Heart right ventricle (tissue), 16 donors: ENCODE results near the gene NUP54. TPM values are rescaled to one million over a fixed set of nuclear protein-coding genes. Genes with fewer than 3 reads are reported as not detected.

ENCODE experiments used
- ATAC-seq, 8 donors: fragments of 200-7000 bp; cut with Tn5 transposase; one replicate each; pipeline ENCODE4 v1.9.1; 2020; ENCODE audit warnings: mild to moderate bottlenecking in 8 of 8, moderate library complexity in 8 of 8, moderate number of reproducible peaks in 1 of 8
- DNase-seq, 2 donors: peaks; one replicate each; pipeline ENCODE4 v3.0.0-alpha.2; 2020
- H3K27ac ChIP-seq, 10 donors: fragments of 200-600 bp; sonication (generic) in 2 of 10; one replicate each; pipeline versions ENCODE4 v1.5.0 to v1.8.0; 2020 to 2022; ENCODE audit warnings: mild to moderate bottlenecking in 3 of 10
- H3K27me3 ChIP-seq, 7 donors: fragments of 200-600 bp; one replicate each; pipeline ENCODE4 v1.8.0; 2021 to 2022; ENCODE audit warnings: mild to moderate bottlenecking in 2 of 7
- H3K36me3 ChIP-seq, 9 donors: fragments of 200-600 bp; sonication (generic) in 1 of 9; one replicate each; pipeline versions ENCODE4 v1.5.0 to v1.8.0; 2020 to 2022; ENCODE audit warnings: mild to moderate bottlenecking in 2 of 9
- H3K4me1 ChIP-seq, 9 donors: fragments of 200-600 bp; sonication (generic) in 1 of 9; one replicate each; pipeline versions ENCODE4 v1.5.0 to v1.8.0; 2020 to 2022; ENCODE audit warnings: mild to moderate bottlenecking in 4 of 9
- H3K4me3 ChIP-seq, 10 donors: fragments of 200-600 bp; sonication (generic) in 2 of 10; one replicate each; pipeline versions ENCODE4 v1.5.0 to v1.8.0; 2020 to 2022; ENCODE audit warnings: mild to moderate bottlenecking in 7 of 10, moderate library complexity in 2 of 10
- H3K9me3 ChIP-seq, 11 donors: fragments of 200-600 bp in 10 of 11; sonication (generic) in 2 of 11; one replicate each; pipeline versions ENCODE4 v1.5.0 to v1.8.0; 2013 to 2022; ENCODE audit warnings: mild to moderate bottlenecking in 2 of 11, control low read depth in 1 of 11, moderate library complexity in 1 of 11
- WGBS, 2 donors: extraction: QIAGEN DNeasy Blood & Tissue Kit; methylation state at CpG; one replicate each; pipeline ENCODE4 v1.1.7; 2013; ENCODE audit warnings: inconsistent platforms in 1 of 2; 5-methylcytosine and 5-hydroxymethylcytosine counted together
- intact Hi-C, 10 donors: fragments of 100-400 bp; cut with DNase I; formaldehyde crosslinking; loops; one replicate each; pipeline versions ENCODE4 v1.11.1 to v1.14.2; 2022
- polyA plus RNA-seq, 2 donors: library from polyadenylated mRNA; stranded (reverse); fragments of 200-250 nt; gene quantifications; one replicate each; pipeline ENCODE4 v1.2.3, GENCODE V29; 2013
- total RNA-seq, 10 donors: library from RNA; stranded (reverse); fragmentation: NEBNext Ultra II Directional in 3 of 10; extraction: Animal tissue kit (Norgen Biotek cat#: 25700) in 3 of 10; gene quantifications; one replicate each; pipeline versions ENCODE4 v1.2.1 to v1.2.4, GENCODE V29; 2021 to 2023
- TF ChIP-seq, protein P1 (sequence below), 9 donors: fragments of 200-600 bp; sonication (generic) in 2 of 9; IDR thresholded peaks; one replicate each; pipeline versions ENCODE4 v1.5.0 to v1.8.0; 2021 to 2022; ENCODE audit warnings: antibody characterized with exemption in 9 of 9, mild to moderate bottlenecking in 5 of 9, moderate library complexity in 1 of 9
- donor health status: Arrhythmogenic right ventricular cardiomyopathy.
- donor health status: ischemic (EF 13 %, LVEDD 7.1; RV severe dilation, severe dysfunction).
- donor health status: healthy with polysubstance abuse.
- donor health status: DM: no; HTN: yes; CAD: no.
- donor health status: DM: no; HTN: no; CAD: no.
- donor health status: ischemic (EF 25% LVEDD 6.9; RV normal size, moderate dysfunction).
- donor health status: ischemic (EF 25% LVEDD 5.7; RV mildly dilated, moderate dysfunction).
- donor health status: healthy.
- donor health status: DM: yes; HTN: yes; CAD: no.
- donor health status: Ischemic cardiomyopathy.
- donor health status: ischemic (EF 35%, LVEDD 5.7; RV mildly dilated, moderate dysfunction).
- donor health status: nonischemic (EF 11% LVEDD 7.7; RV severe dilation, severe dysfunction).
- donor health status: DM: yes; HTN: yes; CAD: no.
- donor health status: PGD.
- donor health status: ischemic (EF 29% LVEDD 5.4; RV normal size, mild dysfunction).
- donor health status: nonischemic (EF 23%, LVEDD 6.1; RV moderate dilation, normal function).

The NUP54 gene
- total and polyA plus RNA-seq, 12 donors: 9.6 to 25.8 (median 18.9) TPM

DNA sequence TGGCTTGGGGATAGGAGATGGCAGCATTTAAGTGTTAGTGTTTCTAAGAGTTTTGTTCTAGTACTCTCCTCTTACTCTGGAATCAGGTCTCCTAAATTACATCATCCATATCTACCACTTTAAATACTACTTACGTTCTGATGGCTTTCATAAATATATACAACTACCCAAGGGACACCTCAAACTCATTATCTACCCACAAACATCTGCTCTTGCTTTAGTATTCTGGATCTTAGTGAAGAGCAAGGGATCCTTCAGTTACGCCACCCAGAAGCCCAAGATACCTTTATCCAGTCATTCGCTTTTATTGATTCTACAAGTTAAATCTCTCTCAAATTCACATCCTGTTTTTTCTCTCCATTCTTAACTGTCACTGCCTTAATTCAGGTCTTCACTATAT lies 7.0 kb downstream of the NUP54 start:
- TF ChIP-seq, protein P1, sequence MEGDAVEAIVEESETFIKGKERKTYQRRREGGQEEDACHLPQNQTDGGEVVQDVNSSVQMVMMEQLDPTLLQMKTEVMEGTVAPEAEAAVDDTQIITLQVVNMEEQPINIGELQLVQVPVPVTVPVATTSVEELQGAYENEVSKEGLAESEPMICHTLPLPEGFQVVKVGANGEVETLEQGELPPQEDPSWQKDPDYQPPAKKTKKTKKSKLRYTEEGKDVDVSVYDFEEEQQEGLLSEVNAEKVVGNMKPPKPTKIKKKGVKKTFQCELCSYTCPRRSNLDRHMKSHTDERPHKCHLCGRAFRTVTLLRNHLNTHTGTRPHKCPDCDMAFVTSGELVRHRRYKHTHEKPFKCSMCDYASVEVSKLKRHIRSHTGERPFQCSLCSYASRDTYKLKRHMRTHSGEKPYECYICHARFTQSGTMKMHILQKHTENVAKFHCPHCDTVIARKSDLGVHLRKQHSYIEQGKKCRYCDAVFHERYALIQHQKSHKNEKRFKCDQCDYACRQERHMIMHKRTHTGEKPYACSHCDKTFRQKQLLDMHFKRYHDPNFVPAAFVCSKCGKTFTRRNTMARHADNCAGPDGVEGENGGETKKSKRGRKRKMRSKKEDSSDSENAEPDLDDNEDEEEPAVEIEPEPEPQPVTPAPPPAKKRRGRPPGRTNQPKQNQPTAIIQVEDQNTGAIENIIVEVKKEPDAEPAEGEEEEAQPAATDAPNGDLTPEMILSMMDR (IDR thresholded peaks at IDR 0.05): no peak
- WGBS, 2 donors: 91 to 95% methylated on average over 3 of the region's 3 CpGs
- no peak for DNase-seq
- H3K4me1 ChIP-seq: peaks cover 0 to 11% (median 9%) of the 10 kb centered on the region in 9 donors
- no peak overlapping the region for H3K4me3 ChIP-seq
- intact Hi-C loops: no loop called here
- ATAC-seq: no peak
- peaks cover 0 to 86% (median 25%) of the 10 kb centered on the region in 9 donors for H3K36me3 ChIP-seq
- H3K27ac ChIP-seq: no peak overlapping the region
- H3K9me3 ChIP-seq: no peaks in the 10 kb centered on the region
- H3K27me3 ChIP-seq: no peaks in the 10 kb centered on the region

DNA sequence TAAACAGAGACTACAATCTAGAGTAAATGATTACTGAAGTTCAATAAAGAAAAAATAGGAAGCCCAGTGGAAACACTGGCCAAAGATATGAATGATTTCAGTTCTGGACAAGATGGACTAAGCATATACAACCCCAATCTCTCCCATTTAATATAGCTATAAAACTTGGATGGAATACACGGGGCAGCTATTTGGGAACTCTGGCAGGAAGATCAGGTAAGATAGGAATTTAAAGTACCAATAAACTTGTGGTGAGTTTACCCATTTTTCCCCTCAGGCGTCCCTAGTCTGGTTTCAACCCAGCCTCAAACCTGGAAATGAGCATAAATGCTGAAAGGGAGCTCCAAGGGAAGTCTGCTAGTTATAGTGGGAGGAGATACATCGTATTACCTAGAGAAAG lies 20.4 kb downstream of the NUP54 start:
- Histone ChIP-seq H3K27me3 (no peaks in the 10 kb centered on the region), H3K36me3 (peaks cover 0 to 91% (median 29%) of the 10 kb centered on the region in 9 donors), H3K4me3 (no peak overlapping the region), H3K27ac (no peak overlapping the region), H3K4me1 (no peaks in the 10 kb centered on the region), H3K9me3 (no peaks in the 10 kb centered on the region)
- ATAC-seq (no peak), DNase-seq (no peak)
- TF ChIP-seq, protein P1 (IDR thresholded peaks at IDR 0.05): no peak
- 96 to 98% methylated on average over 3 of the region's 3 CpGs for WGBS, 2 donors
- intact Hi-C loops: no loop called here

DNA sequence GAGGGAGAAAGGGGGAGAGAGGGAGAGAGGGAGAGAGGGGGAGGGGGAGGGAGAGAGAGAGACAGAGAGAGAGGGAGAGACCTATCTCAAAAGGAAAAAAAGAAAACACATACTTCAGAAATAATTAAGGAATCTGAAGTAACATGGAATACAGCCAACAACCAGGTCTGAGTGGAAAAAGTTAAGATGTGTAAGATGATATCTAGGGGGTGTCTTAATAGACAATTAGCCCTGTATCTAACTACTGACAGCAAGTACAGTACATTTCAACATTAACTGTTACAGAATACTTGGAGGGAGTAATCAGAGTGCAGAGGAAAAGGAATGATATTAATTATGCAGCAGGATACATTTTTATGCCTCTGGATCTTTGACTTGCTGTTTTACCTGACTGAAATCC lies 22.4 kb downstream of the NUP54 start:
- H3K4me1 ChIP-seq: no peaks in the 10 kb centered on the region
- no peak for ATAC-seq
- H3K4me3 ChIP-seq: no peak overlapping the region
- intact Hi-C loops: no loop called here
- H3K36me3 ChIP-seq: peaks cover 0 to 91% (median 37%) of the 10 kb centered on the region in 9 donors
- no peak for DNase-seq
- TF ChIP-seq, protein P1 (IDR thresholded peaks at IDR 0.05): no peak
- H3K27ac ChIP-seq: no peak overlapping the region
- H3K27me3 ChIP-seq: no peaks in the 10 kb centered on the region
- peaks cover 0 to 8% (median 0%) of the 10 kb centered on the region in 11 donors for H3K9me3 ChIP-seq

- ATAC-seq: no peak
Observed at GRCh38 chr4:76120199-76120598, 28.0 kb downstream of the NUP54 start.

More at GRCh38 chr4:76120199-76120598, 28.0 kb downstream of the NUP54 start:
- Histone ChIP-seq H3K36me3 (peaks cover 0 to 99% (median 57%) of the 10 kb centered on the region in 9 donors), H3K27ac (no peak overlapping the region), H3K9me3 (peaks cover 0 to 8% (median 0%) of the 10 kb centered on the region in 11 donors), H3K4me3 (no peak overlapping the region), H3K27me3 (no peaks in the 10 kb centered on the region), H3K4me1 (no peaks in the 10 kb centered on the region)
- 90 to 96% methylated on average over 4 of the region's 4 CpGs for WGBS, 2 donors
- TF ChIP-seq, protein P1 (IDR thresholded peaks at IDR 0.05): no peak
- no peak for DNase-seq
- intact Hi-C loops: no loop called here
